LoVo (cell line): ENCODE data around the gene SPEM2.
A peak's percentile ranks its signal among the peaks of the same experiment; 100 is the strongest.

ENCODE experiments used
- DNase-seq: peaks from one replicate; pipeline ENCODE4 v3.0.0-alpha.2; 2016; ENCODE audit warnings: low spot score

The SPEM2 gene

DNA sequence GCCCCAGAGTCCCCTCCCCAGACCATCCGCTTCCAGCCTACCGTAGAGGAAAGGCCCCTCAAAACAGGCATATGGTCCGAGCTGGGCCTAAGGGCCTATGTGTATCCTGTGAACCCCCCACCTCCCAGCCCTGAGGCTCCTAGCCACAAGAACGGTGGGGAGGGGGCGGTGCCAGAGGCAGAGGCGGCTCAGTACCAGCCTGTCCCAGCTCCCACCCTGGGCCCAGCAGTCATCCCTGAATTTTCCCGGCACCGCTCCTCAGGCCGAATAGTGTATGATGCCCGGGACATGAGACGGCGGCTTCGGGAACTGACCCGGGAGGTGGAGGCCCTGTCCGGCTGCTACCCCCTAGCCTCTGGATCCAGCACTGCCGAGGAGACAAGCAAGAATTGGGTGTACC lies 4.2 kb upstream of the SPEM2 start:
- DNase-seq = no peak

GRCh38 chr17:7423679-7424078 lies 1.7 kb upstream of the SPEM2 start:
- no peak for DNase-seq

- DNase-seq = no peak
Measured at GRCh38 chr17:7425756-7426155, 340 bp downstream of the SPEM2 start.

GRCh38 chr17:7426203-7426863 lies 917 bp downstream of the SPEM2 start:
- DNase-seq = no peak

DNA sequence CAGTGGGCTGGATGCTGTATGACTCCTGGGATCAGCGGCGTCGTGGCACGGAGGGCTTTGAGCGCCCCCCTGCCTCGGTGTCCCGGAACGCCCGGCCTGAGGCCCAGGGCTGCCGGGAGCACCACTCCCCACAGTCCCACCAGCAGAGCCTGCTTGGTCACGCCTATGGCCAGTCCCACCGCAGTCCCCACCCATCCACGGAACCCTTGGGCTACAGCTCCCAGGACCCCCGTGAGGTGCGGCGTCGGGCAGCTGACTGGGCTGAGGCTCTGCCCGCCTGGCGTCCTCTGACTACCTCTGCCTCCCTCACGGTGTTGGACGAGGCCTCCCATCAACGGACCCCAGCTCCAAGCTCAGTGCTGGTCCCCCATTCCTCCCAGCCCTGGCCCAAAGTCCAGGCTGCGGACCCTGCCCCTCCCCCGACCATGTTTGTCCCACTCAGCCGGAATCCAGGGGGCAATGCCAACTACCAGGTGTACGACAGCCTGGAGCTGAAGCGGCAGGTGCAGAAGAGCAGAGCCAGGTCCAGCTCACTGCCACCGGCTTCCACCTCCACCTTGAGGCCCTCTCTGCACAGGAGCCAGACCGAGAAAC lies 1.6 kb downstream of the SPEM2 start:
- DNase-seq = no peak

- DNase-seq = no peak
Measured at GRCh38 chr17:7427549-7427948, 2.1 kb downstream of the SPEM2 start.

DNA sequence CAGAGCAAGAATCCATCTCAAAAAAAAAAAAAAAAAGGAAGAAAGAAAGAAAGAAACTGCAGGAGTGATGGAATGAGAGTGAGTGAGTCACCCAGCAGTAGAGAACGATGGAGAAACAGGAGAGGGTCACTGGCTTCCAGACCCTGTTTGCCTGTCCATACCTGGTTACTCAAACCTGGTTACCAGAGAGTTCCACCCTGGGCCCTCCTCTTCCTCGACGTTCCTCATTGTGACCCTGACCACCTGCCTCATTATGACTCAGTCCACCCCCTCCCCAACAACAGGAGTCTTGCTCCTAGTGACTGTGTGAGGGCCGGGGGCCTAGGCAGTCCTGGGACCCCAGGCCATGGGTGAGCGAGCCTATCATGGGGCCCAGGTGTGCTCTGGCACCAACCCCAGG lies 3.1 kb downstream of the SPEM2 start, which contains the start of gene SPEM3:
TSS of gene SPEM3 (plus strand) at position 301 of the 400 bp plus-strand sequence. CDS start at position 347, 46 bp downstream.
- DNase-seq = no peak

DNA sequence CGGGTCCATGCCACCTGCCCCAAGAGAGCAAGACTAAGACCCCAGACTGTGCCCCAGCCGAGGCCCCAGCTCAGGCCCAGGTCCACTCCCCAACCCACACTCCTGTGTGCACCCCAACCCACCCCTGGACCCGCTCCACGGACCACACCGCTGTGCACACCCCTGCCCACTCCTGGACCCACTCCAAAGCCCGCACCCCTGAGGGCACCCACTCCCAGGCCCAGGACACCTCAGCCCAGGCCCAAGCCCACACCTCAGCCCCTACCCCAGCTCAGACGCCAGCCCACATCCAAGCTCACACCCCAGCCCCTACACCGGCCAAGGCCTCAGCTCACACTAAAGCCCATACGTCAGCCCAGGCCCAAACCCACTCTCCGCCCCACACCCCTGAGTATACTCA lies 4.3 kb downstream of the SPEM2 start:
- DNase-seq = no peak

DNA sequence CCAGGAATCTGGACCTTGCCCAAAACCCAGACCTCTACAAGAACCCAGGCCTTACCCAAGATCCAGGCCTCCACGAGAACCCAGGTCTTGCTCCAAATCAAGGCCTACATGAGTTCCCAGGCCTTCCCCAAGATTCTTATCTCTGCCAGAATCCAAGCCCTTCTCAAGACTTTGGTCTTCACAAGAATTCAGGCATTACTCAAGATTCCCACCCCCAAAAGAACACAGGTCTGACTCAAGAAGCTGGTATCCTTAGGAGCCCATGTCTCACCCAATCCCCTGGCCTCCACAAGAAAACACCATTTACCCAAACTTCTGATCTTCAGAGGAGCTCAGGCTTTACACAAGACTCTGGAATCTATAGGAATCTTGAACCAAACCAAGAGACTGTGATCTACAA lies 5.8 kb downstream of the SPEM2 start:
- no peak for DNase-seq

GRCh38 chr17:7432296-7432695 lies 6.9 kb downstream of the SPEM2 start:
- no peak for DNase-seq

- DNase-seq = peak; percentile 27
Measured at GRCh38 chr17:7435676-7436555, 10.5 kb downstream of the SPEM2 start.

DNA sequence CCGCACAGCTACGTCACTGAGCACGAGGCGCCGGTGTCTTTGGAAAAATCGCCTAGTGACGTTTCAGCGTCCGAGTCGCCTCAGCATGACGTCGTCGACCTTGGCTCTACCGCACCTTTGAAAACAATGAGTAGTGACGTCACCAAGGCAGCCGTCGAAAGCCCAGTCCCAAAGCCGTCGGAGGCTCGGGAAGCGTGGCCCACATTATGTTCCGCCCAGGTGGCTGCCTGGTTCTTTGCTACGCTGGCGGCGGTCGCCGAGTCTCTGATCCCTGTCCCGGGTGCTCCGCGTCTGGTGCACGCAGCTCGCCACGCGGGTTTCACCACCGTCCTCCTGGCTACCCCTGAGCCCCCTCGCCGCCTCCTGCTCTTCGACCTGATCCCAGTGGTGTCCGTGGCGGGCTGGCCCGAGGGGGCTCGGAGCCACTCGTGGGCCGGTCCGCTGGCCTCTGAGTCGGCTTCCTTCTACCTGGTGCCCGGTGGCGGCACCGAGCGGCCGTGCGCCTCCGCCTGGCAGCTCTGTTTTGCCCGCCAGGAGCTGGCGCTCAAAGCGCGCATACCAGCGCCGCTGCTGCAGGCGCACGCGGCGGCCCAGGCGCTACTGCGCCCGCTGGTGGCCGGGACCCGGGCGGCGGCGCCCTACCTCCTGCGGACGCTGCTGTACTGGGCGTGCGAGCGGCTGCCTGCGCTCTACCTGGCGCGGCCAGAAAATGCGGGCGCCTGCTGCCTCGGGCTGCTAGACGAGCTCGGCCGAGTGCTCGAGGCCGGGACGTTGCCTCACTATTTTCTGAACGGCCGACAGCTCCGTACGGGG lies 11.3 kb downstream of the SPEM2 start:
- DNase-seq = peak; percentile 75

GRCh38 chr17:7437369-7437863 lies 12.0 kb downstream of the SPEM2 start:
- DNase-seq = no peak

DNA sequence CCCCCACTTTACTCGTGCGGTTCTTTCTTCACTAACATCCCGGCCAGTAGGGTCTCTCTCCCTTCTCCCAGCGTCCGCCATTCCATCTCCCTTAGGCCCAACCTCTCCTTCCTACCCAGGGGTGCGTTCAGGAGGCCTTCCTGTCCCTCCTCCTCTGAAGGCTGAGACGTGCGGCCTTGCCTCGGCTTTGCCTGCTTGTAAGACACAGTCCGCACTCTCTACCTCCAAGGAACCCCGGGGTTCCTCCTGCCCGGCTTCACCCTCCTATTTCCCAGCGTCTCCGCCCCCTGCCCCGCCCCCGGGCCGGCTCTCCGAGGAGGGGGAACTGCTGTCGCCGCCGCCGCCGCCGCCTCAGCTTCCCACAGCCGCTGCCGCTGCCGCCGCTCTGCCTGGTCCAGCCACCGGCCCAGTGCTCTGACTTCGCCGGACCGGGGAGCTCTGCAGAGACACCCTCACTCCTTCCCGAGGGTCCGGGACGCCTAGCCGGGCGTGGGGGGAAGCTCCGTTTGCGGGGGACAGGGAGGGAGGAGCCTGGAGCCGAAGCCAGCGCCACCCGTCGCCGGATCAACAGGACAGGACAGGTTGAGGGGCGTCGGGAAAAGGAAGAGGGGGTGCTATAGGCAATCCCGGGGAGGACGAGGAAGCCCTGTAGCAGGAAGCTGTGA lies 12.7 kb downstream of the SPEM2 start:
- DNase-seq = no peak

GRCh38 chr17:7438656-7439460 lies 13.4 kb downstream of the SPEM2 start:
- DNase-seq = no peak

GRCh38 chr17:7439462-7440112 lies 14.2 kb downstream of the SPEM2 start, which contains the start of gene FGF11:
Gene FGF11, plus strand, starts transcription at chr17:7439512. Its CDS starts 109 bp downstream, at chr17:7439621.
- no peak for DNase-seq

DNA sequence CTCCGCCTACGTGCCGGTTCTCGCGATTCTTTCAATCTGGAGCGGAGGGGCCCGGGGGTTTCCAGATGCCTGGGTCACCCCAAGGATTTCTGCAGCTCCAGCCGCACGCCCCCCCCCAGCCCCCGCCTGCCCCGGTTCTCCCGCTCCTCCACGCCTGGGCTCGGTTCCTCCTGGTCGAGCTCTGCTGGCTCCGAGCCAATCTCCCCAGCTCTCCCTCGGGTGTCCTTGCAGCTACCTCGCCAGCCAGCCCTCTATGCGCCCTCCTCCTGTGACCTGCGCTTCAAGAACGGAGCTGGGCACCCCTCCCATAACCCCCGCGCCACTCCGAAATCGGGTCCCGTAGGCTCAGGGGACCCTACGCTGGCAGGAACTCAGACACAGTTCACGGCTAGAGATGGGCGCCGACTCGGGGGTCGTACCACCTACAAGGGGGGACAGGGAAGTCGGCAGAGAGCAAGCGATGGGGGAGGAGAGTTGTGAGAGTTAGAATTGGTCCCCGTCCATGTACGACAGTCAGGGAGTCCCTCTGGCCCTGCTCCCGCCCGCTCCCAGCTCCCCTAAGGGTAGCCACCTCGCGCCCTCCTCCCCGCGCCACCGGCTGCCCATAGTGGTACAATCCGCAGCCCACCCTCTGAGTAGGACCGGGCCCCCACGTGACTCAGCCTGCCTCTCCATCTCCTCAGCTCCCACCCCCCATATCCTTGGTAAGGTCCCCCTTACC lies 14.9 kb downstream of the SPEM2 start:
- no peak for DNase-seq

GRCh38 chr17:7440834-7441195 lies 15.4 kb downstream of the SPEM2 start:
- DNase-seq = no peak

- no peak for DNase-seq
Measured at GRCh38 chr17:7441266-7441665, 15.8 kb downstream of the SPEM2 start.
